Measurements from ENCODE around the gene PI4K2A. TPM values are rescaled to one million over a fixed set of nuclear protein-coding genes. Genes with fewer than 3 reads are reported as not detected.

PI4K2A gene
- total and polyA plus RNA-seq, 2 donors (not counting 1 experiment from before 2014, with no cell fraction given), result 7.9 to 17.7 TPM

DNA sequence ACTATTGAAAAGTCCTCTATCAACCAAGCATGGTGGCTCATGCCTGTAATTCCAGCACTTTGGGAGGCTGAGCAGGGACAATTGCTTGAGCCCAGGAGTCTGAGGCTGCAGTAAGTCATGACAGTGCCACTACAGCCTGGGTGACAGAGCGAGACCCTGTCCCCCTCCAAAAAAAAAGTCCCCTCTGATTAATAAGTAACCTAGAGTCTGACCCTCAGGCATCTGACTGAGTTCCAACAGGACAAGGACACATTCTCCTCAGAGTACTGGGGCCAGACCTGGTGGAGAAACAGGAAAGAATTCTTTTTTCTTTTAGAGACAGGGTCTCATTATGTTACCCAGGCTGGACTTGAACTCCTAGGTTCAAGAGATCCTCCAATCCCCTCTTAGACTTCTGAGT lies 17.2 kb upstream of the PI4K2A start:
- no peaks in the 10 kb centered on the region for H3K4me1 ChIP-seq (ENCODE audit: control insufficient read depth in 2 of 2, insufficient read depth in 2 of 2, low read length in 2 of 2)
- no peaks in the 10 kb centered on the region for H3K4me1 Mint-ChIP-seq
- POLR2A ChIA-PET, result no interaction called here
- CTCF ChIA-PET, result no interaction called here
- H3K9me3 ChIP-seq (ENCODE audit: control extremely low read depth in 1 of 3, control insufficient read depth in 2 of 3, insufficient read depth in 1 of 3, low read length in 2 of 3), result no peaks in the 10 kb centered on the region
- no peak overlapping the region for H3K9ac ChIP-seq (ENCODE audit: low read length)
- TF ChIP-seq, protein P1, sequence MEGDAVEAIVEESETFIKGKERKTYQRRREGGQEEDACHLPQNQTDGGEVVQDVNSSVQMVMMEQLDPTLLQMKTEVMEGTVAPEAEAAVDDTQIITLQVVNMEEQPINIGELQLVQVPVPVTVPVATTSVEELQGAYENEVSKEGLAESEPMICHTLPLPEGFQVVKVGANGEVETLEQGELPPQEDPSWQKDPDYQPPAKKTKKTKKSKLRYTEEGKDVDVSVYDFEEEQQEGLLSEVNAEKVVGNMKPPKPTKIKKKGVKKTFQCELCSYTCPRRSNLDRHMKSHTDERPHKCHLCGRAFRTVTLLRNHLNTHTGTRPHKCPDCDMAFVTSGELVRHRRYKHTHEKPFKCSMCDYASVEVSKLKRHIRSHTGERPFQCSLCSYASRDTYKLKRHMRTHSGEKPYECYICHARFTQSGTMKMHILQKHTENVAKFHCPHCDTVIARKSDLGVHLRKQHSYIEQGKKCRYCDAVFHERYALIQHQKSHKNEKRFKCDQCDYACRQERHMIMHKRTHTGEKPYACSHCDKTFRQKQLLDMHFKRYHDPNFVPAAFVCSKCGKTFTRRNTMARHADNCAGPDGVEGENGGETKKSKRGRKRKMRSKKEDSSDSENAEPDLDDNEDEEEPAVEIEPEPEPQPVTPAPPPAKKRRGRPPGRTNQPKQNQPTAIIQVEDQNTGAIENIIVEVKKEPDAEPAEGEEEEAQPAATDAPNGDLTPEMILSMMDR (IDR thresholded peaks at IDR 0.05), result no peak
- no peak for TF ChIP-seq EZH2 (IDR thresholded peaks at IDR 0.05; ENCODE audit: borderline replicate concordance, insufficient read depth, low read depth, low read length, poor library complexity, severe bottlenecking)
- no peaks in the 10 kb centered on the region for H3K36me3 ChIP-seq (replicated peaks in 1 of 2; ENCODE audit: control extremely low read depth in 1 of 2, control insufficient read depth in 1 of 2, extremely low read depth in 1 of 2, insufficient read depth in 2 of 2, low read length in 1 of 2)
- no peak overlapping the region for H2AFZ ChIP-seq (ENCODE audit: insufficient read depth, low read depth, low read length, poor library complexity, severe bottlenecking)
- no peak for DNase-seq
- no peak overlapping the region for H3K4me3 ChIP-seq (ENCODE audit: control extremely low read depth in 1 of 5, extremely low read depth in 1 of 5, insufficient read depth in 1 of 5, low read depth in 2 of 5, low read length in 4 of 5)
- no peaks in the 10 kb centered on the region for H3K27me3 Mint-ChIP-seq
- WGBS (ENCODE audit: insufficient coverage), result no CpG with 5 or more reads among the region's 1 CpG
- H3K79me2 ChIP-seq (ENCODE audit: control insufficient read depth, insufficient read depth, low read length), result no peaks in the 10 kb centered on the region
- ATAC-seq (ENCODE audit: low read depth), result no peak
- intact Hi-C loops (cut with micrococcal nuclease), result no loop called here
- H3K27ac ChIP-seq (ENCODE audit: low read length in 2 of 2), result no peak overlapping the region
- H3K4me2 ChIP-seq (replicated peaks; ENCODE audit: low read depth, low read length, poor library complexity, severe bottlenecking), result no peak overlapping the region
- no peak overlapping the region for H3K27ac Mint-ChIP-seq
- H4K20me1 ChIP-seq (ENCODE audit: control insufficient read depth, insufficient read depth, low read length, poor library complexity, severe bottlenecking), result no peaks in the 10 kb centered on the region
- H3K4me3 Mint-ChIP-seq, result no peak overlapping the region
- H3K9me3 Mint-ChIP-seq (ENCODE audit: insufficient read depth), result no peaks in the 10 kb centered on the region
- H3K27me3 ChIP-seq (replicated peaks in 1 of 4; ENCODE audit: control extremely low read depth in 1 of 4, control insufficient read depth in 3 of 4, insufficient read depth in 4 of 4, low read length in 3 of 4), result no peaks in the 10 kb centered on the region

DNA sequence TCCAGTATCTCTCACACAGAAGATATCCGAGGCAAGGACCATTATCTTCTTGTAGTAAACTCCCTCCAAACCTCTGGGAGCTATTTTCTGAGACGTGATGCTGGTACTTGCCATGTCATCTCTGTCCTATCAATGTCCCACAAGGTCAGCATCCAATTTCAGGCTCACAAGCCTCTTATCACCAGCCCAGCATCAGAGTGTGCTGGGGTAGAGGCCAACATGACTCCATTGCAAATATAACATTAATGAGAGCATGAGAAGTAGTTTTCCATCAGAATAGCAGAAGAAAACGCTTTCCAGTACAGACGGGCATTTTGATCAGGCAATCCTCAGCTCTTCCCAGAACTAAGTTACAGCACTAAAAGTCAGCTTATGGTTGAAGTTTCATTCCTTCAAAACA lies 12.7 kb upstream of the PI4K2A start:
- no peaks in the 10 kb centered on the region for H3K9me3 Mint-ChIP-seq (ENCODE audit: insufficient read depth)
- Histone ChIP-seq H3K4me1 (ENCODE audit: control insufficient read depth in 2 of 2, insufficient read depth in 2 of 2, low read length in 2 of 2) (peaks cover 0 to 3% of the 10 kb centered on the region in 2 donors), H3K27me3 (replicated peaks in 1 of 4; ENCODE audit: control extremely low read depth in 1 of 4, control insufficient read depth in 3 of 4, insufficient read depth in 4 of 4, low read length in 3 of 4) (peaks cover 0 to 2% (median 0%) of the 10 kb centered on the region in 4 experiments), H3K4me2 (replicated peaks; ENCODE audit: low read depth, low read length, poor library complexity, severe bottlenecking) (no peak overlapping the region), H3K79me2 (ENCODE audit: control insufficient read depth, insufficient read depth, low read length) (no peaks in the 10 kb centered on the region), H3K27ac (ENCODE audit: low read length in 2 of 2) (no peak overlapping the region), H3K9me3 (ENCODE audit: control extremely low read depth in 1 of 3, control insufficient read depth in 2 of 3, insufficient read depth in 1 of 3, low read length in 2 of 3) (no peaks in the 10 kb centered on the region), H3K4me3 (ENCODE audit: control extremely low read depth in 1 of 5, extremely low read depth in 1 of 5, insufficient read depth in 1 of 5, low read depth in 2 of 5, low read length in 4 of 5) (no peak overlapping the region), H3K36me3 (replicated peaks in 1 of 2; ENCODE audit: control extremely low read depth in 1 of 2, control insufficient read depth in 1 of 2, extremely low read depth in 1 of 2, insufficient read depth in 2 of 2, low read length in 1 of 2) (no peaks in the 10 kb centered on the region), H2AFZ (ENCODE audit: insufficient read depth, low read depth, low read length, poor library complexity, severe bottlenecking) (no peak overlapping the region), H4K20me1 (ENCODE audit: control insufficient read depth, insufficient read depth, low read length, poor library complexity, severe bottlenecking) (no peaks in the 10 kb centered on the region), H3K9ac (ENCODE audit: low read length) (no peak overlapping the region)
- DNase-seq (no peak), ATAC-seq (ENCODE audit: low read depth) (no peak)
- no peak for TF ChIP-seq EZH2 (IDR thresholded peaks at IDR 0.05; ENCODE audit: borderline replicate concordance, insufficient read depth, low read depth, low read length, poor library complexity, severe bottlenecking)
- TF ChIP-seq, protein P1 (IDR thresholded peaks at IDR 0.05), result no peak
- H3K4me1 Mint-ChIP-seq, result peaks cover 1% of the 10 kb centered on the region
- no peak overlapping the region for H3K4me3 Mint-ChIP-seq
- CTCF ChIA-PET, result interaction anchor here (0.9 to 1.8 kb wide), 2 partner anchors 11 to 21 kb away, joined by 5 to 6 read pairs; no protein-coding TSS in a partner anchor
- 89% methylated on average over 2 of the region's 4 CpGs for WGBS (ENCODE audit: insufficient coverage)
- H3K27ac Mint-ChIP-seq, result no peak overlapping the region
- H3K27me3 Mint-ChIP-seq, result no peaks in the 10 kb centered on the region
- intact Hi-C loops (cut with micrococcal nuclease), result no loop called here
- POLR2A ChIA-PET, result no interaction called here

All from B cell (primary cell).